Stomach (tissue), 9 donors: ENCODE measurements around the gene ARHGAP40. TPM values are rescaled to one million over a fixed set of nuclear protein-coding genes. Genes with fewer than 3 reads are reported as not detected.

Source experiments
- DNase-seq, 2 donors: peaks; one replicate each; pipeline versions ENCODE4 v3.0.0 to v3.0.0-alpha.2; 2013 to 2019
- H3K27ac ChIP-seq, 5 donors: fragments of 200-600 bp in 4 of 5; sonication (generic) in 4 of 5; one replicate each; pipeline ENCODE4 v1.5.1; 2013 to 2019; ENCODE audit warnings: mild to moderate bottlenecking in 1 of 5, moderate library complexity in 1 of 5
- H3K27me3 ChIP-seq, 3 donors: fragments of 200-600 bp; sonication (generic); one replicate each; pipeline ENCODE4 v1.5.1; 2017 to 2019; ENCODE audit warnings: mixed run types in 1 of 3
- H3K36me3 ChIP-seq, 4 donors: fragments of 200-600 bp; sonication (generic); 1 replicate in 3 of 4; 2 replicates in 1 of 4; pipeline ENCODE4 v1.5.1; 2016 to 2019
- H3K4me1 ChIP-seq, 4 donors: fragments of 200-600 bp; sonication (generic); one replicate each; pipeline ENCODE4 v1.5.1; 2016 to 2019
- H3K4me3 ChIP-seq, 4 donors: fragments of 200-600 bp; sonication (generic) in 3 of 4; one replicate each; pipeline ENCODE4 v1.5.1; 2016 to 2019; ENCODE audit warnings: mild to moderate bottlenecking in 1 of 4
- H3K9me3 ChIP-seq, 4 donors: fragments of 200-600 bp; sonication (generic); one replicate each; pipeline ENCODE4 v1.5.1; 2016 to 2019
- EP300 ChIP-seq: sonication (generic); formaldehyde crosslinking; IDR thresholded peaks from one replicate; pipeline ENCODE4 v1.6.1; 2017; ENCODE audit warnings: antibody characterized with exemption
- POLR2A ChIP-seq, 4 donors: fragments of 450-650 bp; IDR thresholded peaks; one replicate each; pipeline ENCODE4 v1.6.1; 2016; ENCODE audit warnings: antibody characterized with exemption in 4 of 4, control low read depth in 2 of 4, mild to moderate bottlenecking in 1 of 4, moderate library complexity in 1 of 4
- POLR2AphosphoS5 ChIP-seq, 3 donors: sonication (generic); formaldehyde crosslinking; IDR thresholded peaks; one replicate each; pipeline ENCODE4 v1.6.1; 2016; ENCODE audit warnings: antibody characterized with exemption in 3 of 3
- WGBS, 5 donors: extraction: QIAGEN DNeasy Blood & Tissue Kit in 3 of 5; methylation state at CpG; one replicate each; pipeline versions ENCODE4 v1.1.5 to v1.1.7; 2013 to 2018; 5-methylcytosine and 5-hydroxymethylcytosine counted together
- intact Hi-C: fragments of 100-400 bp; cut with DNase I; formaldehyde crosslinking; loops from one replicate; pipeline ENCODE4 v1.15.1; 2023; ENCODE audit warnings: low total_unique reads
- polyA plus RNA-seq, 3 donors: library from polyadenylated mRNA; stranded (reverse); fragments of 200-250 nt; gene quantifications; one replicate each; pipeline ENCODE4 v1.2.3, GENCODE V29; 2013
- total RNA-seq, 5 donors: library from RNA; depleted of rRNA; stranded (reverse); fragments of >200 nt; gene quantifications; one replicate each; pipeline versions ENCODE4 v1.1.0 to v1.2.3, GENCODE V29; 2014 to 2016
- TF ChIP-seq, protein P1 (sequence below), 7 experiments: fragments of 450-650 bp in 4 of 7; fragments of 200-600 bp in 3 of 7; sonication (generic) in 3 of 7; IDR thresholded peaks; one replicate each; pipeline ENCODE4 v1.5.1; 2016 to 2019; ENCODE audit warnings: antibody characterized with exemption in 7 of 7, control low read depth in 2 of 7, mild to moderate bottlenecking in 1 of 7
- donor health status: healthy with polysubstance abuse.
- donor health status: Bipolar disorder and iron deficiency.
- donor health status: healthy.

ARHGAP40 gene
- total and polyA plus RNA-seq, 8 donors, result 0.31 to 15.7 (median 1.1) TPM; not detected in 3

GRCh38 chr20:38584099-38584763 is 17.4 kb upstream of the ARHGAP40 start:
- peaks cover 0 to 45% (median 0%) of the 10 kb centered on the region in 3 donors for H3K27me3 ChIP-seq
- H3K4me1 ChIP-seq, result no peaks in the 10 kb centered on the region
- intact Hi-C loops, result no loop called here
- DNase-seq, result no peak
- TF ChIP-seq POLR2A (IDR thresholded peaks at IDR 0.05) (no peak), EP300 (no peak), POLR2AphosphoS5 (IDR thresholded peaks at IDR 0.05) (no peak)
- TF ChIP-seq, protein P1, sequence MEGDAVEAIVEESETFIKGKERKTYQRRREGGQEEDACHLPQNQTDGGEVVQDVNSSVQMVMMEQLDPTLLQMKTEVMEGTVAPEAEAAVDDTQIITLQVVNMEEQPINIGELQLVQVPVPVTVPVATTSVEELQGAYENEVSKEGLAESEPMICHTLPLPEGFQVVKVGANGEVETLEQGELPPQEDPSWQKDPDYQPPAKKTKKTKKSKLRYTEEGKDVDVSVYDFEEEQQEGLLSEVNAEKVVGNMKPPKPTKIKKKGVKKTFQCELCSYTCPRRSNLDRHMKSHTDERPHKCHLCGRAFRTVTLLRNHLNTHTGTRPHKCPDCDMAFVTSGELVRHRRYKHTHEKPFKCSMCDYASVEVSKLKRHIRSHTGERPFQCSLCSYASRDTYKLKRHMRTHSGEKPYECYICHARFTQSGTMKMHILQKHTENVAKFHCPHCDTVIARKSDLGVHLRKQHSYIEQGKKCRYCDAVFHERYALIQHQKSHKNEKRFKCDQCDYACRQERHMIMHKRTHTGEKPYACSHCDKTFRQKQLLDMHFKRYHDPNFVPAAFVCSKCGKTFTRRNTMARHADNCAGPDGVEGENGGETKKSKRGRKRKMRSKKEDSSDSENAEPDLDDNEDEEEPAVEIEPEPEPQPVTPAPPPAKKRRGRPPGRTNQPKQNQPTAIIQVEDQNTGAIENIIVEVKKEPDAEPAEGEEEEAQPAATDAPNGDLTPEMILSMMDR (IDR thresholded peaks at IDR 0.05), result no peak
- no peak overlapping the region for H3K27ac ChIP-seq
- no peak overlapping the region for H3K4me3 ChIP-seq
- H3K9me3 ChIP-seq, result no peaks in the 10 kb centered on the region
- 46 to 51% (median 51%) methylated on average over 7 of the region's 7 CpGs for WGBS, 5 donors
- no peaks in the 10 kb centered on the region for H3K36me3 ChIP-seq

GRCh38 chr20:38585404-38586180 is 16.0 kb upstream of the ARHGAP40 start:
- no peak for DNase-seq
- no peak for TF ChIP-seq POLR2A (IDR thresholded peaks at IDR 0.05)
- no peak for TF ChIP-seq EP300
- no peak for TF ChIP-seq POLR2AphosphoS5 (IDR thresholded peaks at IDR 0.05)
- TF ChIP-seq, protein P1 (IDR thresholded peaks at IDR 0.05), result no peak
- peaks cover 0 to 49% (median 0%) of the 10 kb centered on the region in 3 donors for H3K27me3 ChIP-seq
- 77 to 84% (median 79%) methylated on average over 9 to 10 of the region's 10 CpGs for WGBS, 5 donors
- no peak overlapping the region for H3K27ac ChIP-seq
- intact Hi-C loops, result no loop called here
- H3K4me1 ChIP-seq, result no peaks in the 10 kb centered on the region
- H3K4me3 ChIP-seq, result no peak overlapping the region
- no peaks in the 10 kb centered on the region for H3K9me3 ChIP-seq
- no peaks in the 10 kb centered on the region for H3K36me3 ChIP-seq

DNA sequence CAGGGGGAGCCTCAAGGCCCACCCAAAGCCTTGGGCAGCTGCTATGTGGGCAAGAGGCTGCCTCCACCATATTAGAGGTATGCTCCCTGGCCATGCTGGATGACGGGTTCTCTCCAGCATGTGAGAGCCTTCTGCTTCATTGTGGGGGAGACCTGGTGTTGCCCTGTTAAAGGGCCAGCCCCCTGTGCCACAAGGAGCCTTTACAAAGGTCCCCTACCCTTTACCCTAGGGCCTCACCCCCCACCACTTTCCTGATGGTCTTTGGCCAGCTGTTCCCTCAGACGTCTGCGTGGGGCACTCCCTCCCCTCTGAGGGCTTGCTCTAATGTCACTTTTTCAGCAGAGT is 15.5 kb upstream of the ARHGAP40 start:
- Histone ChIP-seq H3K27ac (no peak overlapping the region), H3K9me3 (no peaks in the 10 kb centered on the region), H3K4me3 (no peak overlapping the region), H3K4me1 (no peaks in the 10 kb centered on the region), H3K36me3 (no peaks in the 10 kb centered on the region), H3K27me3 (peaks cover 0 to 55% (median 0%) of the 10 kb centered on the region in 3 donors)
- TF ChIP-seq, protein P1 (IDR thresholded peaks at IDR 0.05), result no peak
- TF ChIP-seq POLR2A (IDR thresholded peaks at IDR 0.05), result no peak
- no peak for TF ChIP-seq POLR2AphosphoS5 (IDR thresholded peaks at IDR 0.05)
- no peak for TF ChIP-seq EP300
- no peak for DNase-seq
- 58 to 77% (median 64%) methylated on average over 2 to 3 of the region's 3 CpGs for WGBS, 5 donors
- intact Hi-C loops, result no loop called here

GRCh38 chr20:38588303-38588702 is 13.3 kb upstream of the ARHGAP40 start:
- Histone ChIP-seq H3K4me3 (no peak overlapping the region), H3K27ac (no peak overlapping the region), H3K27me3 (peaks cover 0 to 56% (median 0%) of the 10 kb centered on the region in 3 donors), H3K4me1 (no peaks in the 10 kb centered on the region), H3K9me3 (no peaks in the 10 kb centered on the region), H3K36me3 (no peaks in the 10 kb centered on the region)
- DNase-seq, result no peak
- WGBS, 5 donors, result 89 to 92% (median 90%) methylated on average over 6 of the region's 6 CpGs
- intact Hi-C loops, result no loop called here
- TF ChIP-seq POLR2AphosphoS5 (IDR thresholded peaks at IDR 0.05) (no peak), POLR2A (IDR thresholded peaks at IDR 0.05) (no peak), EP300 (no peak)
- TF ChIP-seq, protein P1 (IDR thresholded peaks at IDR 0.05), result no peak
